ENCODE measurements around the gene CLSTN2.

The CLSTN2 gene

GRCh38 chr3:140246578-140246977, 311.6 kb downstream of the CLSTN2 start:
- no peak for DNase-seq

- DNase-seq: no peak
These were observed 312.8 kb downstream of the CLSTN2 start for GRCh38 chr3:140247775-140248174.

- no peak for DNase-seq
These were observed 314.2 kb downstream of the CLSTN2 start for GRCh38 chr3:140249188-140249587.

GRCh38 chr3:140250010-140250855, 315.2 kb downstream of the CLSTN2 start:
- DNase-seq: no peak

- DNase-seq: no peak
These were observed 316.0 kb downstream of the CLSTN2 start for GRCh38 chr3:140250945-140251344.

- DNase-seq: no peak
These were observed 316.7 kb downstream of the CLSTN2 start for GRCh38 chr3:140251678-140252077.

GRCh38 chr3:140252812-140253656, 318.0 kb downstream of the CLSTN2 start:
- DNase-seq: no peak

- DNase-seq: no peak
These were observed 323.3 kb downstream of the CLSTN2 start for GRCh38 chr3:140258222-140258724.

- no peak for DNase-seq
These were observed 330.3 kb downstream of the CLSTN2 start for GRCh38 chr3:140265302-140265701.

- DNase-seq: no peak
These were observed 333.1 kb downstream of the CLSTN2 start for GRCh38 chr3:140268103-140268502.

- DNase-seq: no peak
These were observed 333.6 kb downstream of the CLSTN2 start for GRCh38 chr3:140268610-140269009.

- DNase-seq: no peak
These were observed 335.3 kb downstream of the CLSTN2 start for GRCh38 chr3:140270329-140270728.

- DNase-seq: no peak
These were observed 338.7 kb downstream of the CLSTN2 start for GRCh38 chr3:140273542-140274195.

GRCh38 chr3:140274429-140274828, 339.4 kb downstream of the CLSTN2 start:
- DNase-seq: no peak

- DNase-seq: no peak
These were observed 341.7 kb downstream of the CLSTN2 start for GRCh38 chr3:140276703-140277102.

- DNase-seq: no peak
These were observed 342.9 kb downstream of the CLSTN2 start for GRCh38 chr3:140277886-140278285.

- DNase-seq: no peak
These were observed 349.4 kb downstream of the CLSTN2 start for GRCh38 chr3:140284372-140284771.

GRCh38 chr3:140285380-140285779, 350.4 kb downstream of the CLSTN2 start:
- DNase-seq: no peak

GRCh38 chr3:140288595-140288994, 353.6 kb downstream of the CLSTN2 start:
- DNase-seq: no peak

GRCh38 chr3:140290105-140290504, 355.1 kb downstream of the CLSTN2 start:
- no peak for DNase-seq

- DNase-seq: no peak
These were observed 357.2 kb downstream of the CLSTN2 start for GRCh38 chr3:140292170-140292569.

GRCh38 chr3:140292684-140293083, 357.7 kb downstream of the CLSTN2 start:
- DNase-seq: no peak

GRCh38 chr3:140294058-140294457, 359.1 kb downstream of the CLSTN2 start:
- DNase-seq: no peak

All from cerebellar nuclear complex (tissue), 1 donor.